Measurements from ENCODE around the gene TXNRD1.
"Not testable (repeated sequence)": the region's sequence is repeated elsewhere in the genome, so short reads cannot be mapped to it uniquely, and the experiment has no call there.

The TXNRD1 gene
- total RNA-seq: 236 to 688 reads per million in 2 experiments

DNA sequence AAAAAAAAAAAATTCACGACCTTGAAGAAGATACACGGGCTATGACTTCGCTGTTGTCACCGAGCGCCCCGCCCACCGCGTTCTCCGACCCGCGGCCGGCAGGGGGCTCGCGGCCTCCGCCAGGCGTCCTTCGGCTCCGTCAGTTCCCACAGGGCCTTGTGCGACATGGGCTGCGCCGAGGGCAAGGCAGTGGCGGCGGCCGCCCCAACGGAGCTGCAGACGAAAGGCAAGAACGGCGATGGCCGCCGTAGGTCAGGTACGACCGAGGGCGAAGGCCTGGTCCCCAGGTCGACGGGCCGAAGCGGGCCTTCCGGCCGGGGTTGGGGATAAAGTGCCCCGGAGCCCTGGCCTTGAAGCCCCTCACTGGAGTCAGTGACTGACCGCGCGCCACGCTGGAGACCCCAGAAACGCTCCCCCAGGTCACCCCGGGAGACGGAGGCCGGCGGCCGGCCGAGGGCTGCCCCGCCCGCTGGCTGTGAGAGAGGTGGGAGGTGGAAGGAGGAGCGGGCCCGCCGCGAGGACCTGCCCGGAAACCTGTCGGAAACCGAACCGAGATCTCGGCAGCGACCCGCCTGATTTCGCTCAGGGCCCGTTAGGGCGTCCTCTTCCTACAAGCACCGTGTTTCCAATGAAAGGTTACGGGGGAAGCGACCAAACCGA is at the start of gene TXNRD1:
TXNRD1 (plus strand) TSS at position 142 of the 660 bp plus-strand sequence; CDS start at position 166, 24 bp downstream.
- DNase-seq (ENCODE audit: low read depth): peak; percentile 69

DNA sequence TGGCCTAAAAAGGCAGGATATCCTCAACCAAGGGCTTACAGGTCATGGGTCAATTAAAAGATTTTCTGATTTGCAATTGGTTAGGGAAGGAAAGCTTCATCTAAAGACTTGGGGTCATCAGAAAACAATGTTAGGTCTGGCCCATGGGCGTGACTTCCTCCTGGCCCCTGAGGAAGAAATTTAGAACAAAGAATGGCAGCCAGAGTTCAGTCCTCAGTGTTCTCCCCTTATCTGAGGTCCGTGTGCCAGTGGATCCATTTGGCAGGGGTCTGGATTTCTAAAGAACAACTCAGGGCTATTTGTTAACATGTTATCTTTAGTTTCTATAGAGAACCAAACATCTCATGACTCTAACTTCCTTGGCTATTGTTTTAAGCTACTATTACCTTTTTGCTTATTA is 49.8 kb upstream of the TXNRD1 start:
- no peak for DNase-seq (ENCODE audit: low read depth)

DNA sequence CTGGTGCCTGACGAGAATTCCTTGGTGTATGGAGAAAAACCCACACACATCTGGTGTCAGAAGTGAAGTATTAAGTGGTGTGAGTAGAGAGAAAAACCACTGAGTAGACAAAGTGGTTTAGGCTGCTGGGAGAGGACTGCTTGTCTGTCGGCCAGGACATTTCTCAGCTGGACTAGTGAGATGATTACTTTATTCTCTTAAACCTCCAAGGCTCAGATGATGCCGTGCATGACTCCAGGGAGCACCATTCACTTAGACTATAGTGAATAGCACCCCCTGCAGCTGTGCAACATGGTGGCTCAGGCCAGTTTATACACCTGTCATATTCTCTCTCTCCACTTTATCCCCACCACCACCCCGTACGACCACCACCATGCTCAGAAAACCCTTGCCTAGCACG is 49.1 kb upstream of the TXNRD1 start:
- DNase-seq (ENCODE audit: low read depth): no peak

DNA sequence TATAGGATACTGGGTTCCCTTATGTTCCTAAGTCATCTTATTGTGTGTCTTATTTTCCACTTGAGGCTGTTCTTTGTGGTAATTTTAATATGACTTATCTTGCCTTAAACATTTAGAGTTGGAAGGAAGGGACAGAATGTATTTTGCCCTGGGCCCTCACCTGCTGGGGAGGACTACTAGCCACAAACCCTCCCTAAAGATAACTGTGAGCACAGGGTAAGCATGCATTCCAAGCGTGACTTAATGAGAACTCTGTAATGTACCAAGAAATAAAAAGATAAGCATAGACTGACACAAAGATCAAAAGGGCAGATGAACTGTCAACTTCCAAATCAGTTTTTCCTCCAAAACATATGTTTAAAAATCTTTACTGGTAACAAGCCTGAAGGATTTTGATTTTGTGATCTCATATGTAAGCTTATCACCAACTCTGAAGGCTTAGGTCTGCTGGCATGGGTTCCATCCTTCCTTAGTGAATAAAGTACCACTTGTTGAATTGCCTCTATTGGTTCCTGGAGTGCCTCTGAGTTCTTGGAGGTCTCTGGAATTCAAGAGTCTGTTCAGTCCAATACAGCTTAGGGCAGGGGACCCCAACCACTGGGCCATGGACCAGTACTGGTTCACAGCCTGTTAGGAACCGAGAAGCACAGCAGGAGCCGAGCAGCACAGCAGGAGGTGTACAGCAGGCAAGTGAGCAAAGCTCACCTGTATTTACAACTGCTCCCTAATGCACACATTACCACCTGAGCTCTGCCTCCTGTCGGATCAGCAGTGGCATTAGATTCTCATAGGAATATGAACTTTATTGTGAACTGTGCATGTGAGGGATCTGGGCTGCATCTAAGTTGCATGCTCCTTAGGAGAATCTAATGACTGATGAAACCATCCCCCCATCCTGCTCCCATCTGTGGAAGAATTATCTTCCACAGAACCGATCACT is 47.8 kb upstream of the TXNRD1 start:
- DNase-seq (ENCODE audit: low read depth): no peak

DNA sequence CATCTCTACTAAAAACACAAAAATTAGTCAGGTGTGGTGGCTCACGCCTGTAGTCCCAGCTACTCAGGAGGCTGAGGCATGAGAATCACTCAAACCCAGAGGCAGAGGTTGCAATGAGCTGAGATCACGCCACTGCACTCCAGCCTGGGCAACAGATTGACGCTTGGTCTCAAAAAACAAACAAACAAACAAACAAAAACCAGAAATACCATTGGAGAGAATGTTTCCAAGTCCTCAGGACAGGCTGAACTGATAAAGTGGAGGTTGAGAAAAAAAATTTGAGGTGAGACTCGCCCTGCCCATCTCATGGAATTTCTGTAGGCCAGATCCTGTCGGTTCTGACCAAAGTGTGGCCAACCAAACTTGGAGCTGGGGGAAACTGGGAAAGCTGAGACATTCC is 47.0 kb upstream of the TXNRD1 start:
- no peak for DNase-seq (ENCODE audit: low read depth)

- no peak for DNase-seq (ENCODE audit: low read depth)
These were observed 43.6 kb upstream of the TXNRD1 start for GRCh38 chr12:104171785-104172569.

GRCh38 chr12:104172570-104172947 is 43.0 kb upstream of the TXNRD1 start:
- no peak for DNase-seq (ENCODE audit: low read depth)

DNA sequence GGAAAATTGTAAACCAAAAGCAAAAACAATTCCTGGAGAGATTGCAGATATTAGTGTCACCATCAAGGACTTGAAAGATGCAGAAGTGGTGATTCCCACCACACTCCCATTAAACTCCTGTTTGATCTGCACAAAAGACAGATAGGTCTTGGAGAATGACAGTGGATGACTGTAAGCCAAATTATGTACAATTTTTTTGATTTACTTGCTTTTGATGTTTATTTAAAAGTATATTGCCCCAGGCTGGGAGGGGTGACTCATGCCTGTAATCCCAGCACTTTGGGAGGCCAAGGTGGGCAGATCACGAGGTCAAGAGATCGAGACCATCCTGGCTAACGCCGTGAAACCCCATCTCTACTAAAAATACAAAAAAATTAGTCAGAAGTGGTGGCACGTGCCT is 41.8 kb upstream of the TXNRD1 start:
- not testable (repeated sequence) for DNase-seq (ENCODE audit: low read depth)

DNA sequence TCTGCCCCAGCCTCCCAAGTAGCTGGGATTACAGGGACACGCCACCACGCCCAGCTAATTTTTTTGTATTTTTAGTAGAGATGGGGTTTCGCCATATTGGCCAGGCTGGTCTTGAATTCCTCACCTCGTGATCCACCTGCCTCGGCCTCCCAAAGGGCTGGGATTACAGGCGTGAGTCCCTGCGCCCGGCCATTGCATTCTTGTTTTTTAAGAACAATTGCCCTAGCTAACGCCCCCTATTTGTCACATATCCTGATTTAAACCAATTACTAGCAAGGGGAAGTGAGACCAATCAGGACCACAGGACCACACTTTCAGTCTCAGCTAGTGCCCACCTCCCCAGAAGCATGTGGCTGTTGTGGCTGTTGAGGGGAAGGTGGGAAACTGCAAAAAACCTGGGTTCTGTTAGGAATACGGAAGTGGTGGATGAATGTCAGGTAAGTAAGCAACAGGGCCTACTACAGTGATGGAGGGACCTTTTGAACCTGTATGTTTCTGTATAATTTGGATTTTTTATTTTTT is 39.8 kb upstream of the TXNRD1 start:
- DNase-seq (ENCODE audit: low read depth): no peak

DNA sequence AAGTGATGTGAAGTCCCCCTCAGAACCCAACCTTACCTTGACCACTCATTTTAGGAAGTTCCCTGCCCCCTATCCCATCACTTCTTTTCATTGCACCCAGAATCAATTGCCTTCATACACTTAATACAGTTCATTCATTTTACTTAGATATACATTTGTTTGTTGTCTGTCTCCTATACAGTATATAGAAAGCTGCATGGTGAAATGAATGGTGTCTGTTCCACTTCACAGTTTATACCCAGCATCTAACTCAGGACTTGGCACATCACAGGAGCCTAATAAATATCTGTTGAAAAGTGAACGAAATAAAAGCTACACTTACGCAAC is 38.3 kb upstream of the TXNRD1 start:
- no peak for DNase-seq (ENCODE audit: low read depth)

GRCh38 chr12:104177663-104178501 is 37.7 kb upstream of the TXNRD1 start:
- no peak for DNase-seq (ENCODE audit: low read depth)

GRCh38 chr12:104180374-104180773 is 35.2 kb upstream of the TXNRD1 start:
- DNase-seq (ENCODE audit: low read depth): no peak

DNA sequence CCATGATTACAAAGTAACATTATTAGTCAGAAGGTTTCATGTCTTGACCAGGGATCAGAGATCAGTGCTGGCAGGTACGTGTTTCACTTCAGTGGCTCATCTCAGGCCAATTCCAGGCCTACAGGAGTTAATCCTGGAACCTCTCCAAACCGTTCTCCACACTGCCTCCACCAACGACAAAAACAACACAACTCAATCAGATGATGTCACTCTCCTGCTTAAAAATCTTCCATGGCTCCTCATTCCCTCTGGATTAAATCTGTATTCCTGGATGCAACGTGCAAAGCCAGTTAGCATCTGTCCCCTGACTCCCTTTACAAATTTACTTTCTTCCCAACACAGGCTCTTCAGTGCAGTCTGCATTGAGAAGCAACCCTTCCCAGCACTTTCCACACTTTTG is 34.3 kb upstream of the TXNRD1 start:
- DNase-seq (ENCODE audit: low read depth): no peak

GRCh38 chr12:104182144-104182543 is 33.4 kb upstream of the TXNRD1 start:
- DNase-seq (ENCODE audit: low read depth): no peak

DNA sequence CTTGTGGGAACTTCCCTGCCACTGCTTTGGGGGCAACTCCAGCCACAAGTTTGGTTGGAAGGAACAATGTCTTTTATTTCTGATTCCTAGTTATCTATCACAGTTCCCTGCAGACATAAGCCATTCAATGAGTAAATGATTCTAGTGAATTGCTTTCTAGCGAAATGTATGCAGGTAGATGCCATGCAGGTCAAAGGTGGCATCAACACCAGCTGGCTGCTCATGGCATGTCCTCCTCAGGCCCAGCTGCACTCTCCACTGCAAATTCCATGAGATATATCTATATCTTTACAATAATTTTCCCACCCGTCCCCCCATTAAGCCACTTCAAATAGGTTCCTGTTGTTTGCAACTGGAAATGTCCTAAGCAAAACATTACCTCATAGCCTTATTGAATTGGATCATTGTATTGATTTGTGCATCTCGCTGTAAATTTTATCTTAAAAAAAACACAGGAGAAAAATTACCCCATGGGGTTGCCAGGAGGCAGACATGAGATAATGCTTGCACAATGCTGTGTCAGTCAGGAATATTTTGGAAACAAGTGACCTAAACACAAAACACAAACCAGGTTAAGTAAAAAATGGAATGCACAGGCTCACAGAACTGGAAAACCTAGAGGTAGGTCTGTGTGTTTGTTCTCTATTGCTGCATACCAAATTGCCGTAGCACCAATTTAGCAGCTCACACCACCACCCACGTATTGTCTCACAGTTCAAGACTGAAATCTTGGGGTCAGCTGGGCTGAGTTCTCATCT is 32.8 kb upstream of the TXNRD1 start:
- no peak for DNase-seq (ENCODE audit: low read depth)

DNA sequence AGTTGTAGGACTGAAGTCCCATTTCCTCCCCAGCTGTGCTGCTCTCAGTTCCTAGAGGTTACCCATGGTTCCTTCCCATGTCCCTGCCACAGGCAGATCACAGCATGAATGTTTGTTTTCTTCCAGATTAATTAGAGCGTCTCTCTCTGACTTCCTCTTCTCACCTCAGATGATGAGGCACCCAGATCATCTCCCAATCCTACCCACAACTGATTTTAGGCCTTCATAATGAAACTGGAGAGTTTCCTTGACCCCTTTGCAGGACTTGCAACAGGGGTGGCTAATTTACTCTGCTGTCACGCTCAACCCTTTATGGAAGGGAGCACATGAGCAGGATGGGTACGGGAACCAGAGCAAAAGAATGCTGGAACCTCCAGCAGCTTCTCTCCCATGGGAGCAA is 32.1 kb upstream of the TXNRD1 start:
- DNase-seq (ENCODE audit: low read depth): no peak

- DNase-seq (ENCODE audit: low read depth): no peak
These were observed 28.0 kb upstream of the TXNRD1 start for GRCh38 chr12:104187446-104188155.

DNA sequence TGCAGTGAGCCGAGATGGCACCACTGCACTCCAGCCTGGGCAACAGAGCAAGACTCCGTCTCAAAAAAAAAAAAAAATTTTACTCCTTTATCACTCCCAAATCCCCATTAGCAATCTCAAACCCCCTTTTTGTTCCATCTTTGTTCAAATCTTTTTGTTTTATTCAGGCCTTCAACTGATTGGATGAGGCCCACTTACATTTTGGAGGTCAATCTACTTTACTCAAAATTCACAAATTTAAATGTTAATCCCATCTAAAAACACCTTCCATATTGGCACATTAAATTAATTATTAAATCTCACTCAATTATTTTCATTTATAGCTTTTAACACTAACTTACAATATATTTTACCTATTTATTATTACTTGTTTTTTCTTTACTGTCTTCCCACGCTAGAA is 27.0 kb upstream of the TXNRD1 start:
- DNase-seq (ENCODE audit: low read depth): no peak

DNA sequence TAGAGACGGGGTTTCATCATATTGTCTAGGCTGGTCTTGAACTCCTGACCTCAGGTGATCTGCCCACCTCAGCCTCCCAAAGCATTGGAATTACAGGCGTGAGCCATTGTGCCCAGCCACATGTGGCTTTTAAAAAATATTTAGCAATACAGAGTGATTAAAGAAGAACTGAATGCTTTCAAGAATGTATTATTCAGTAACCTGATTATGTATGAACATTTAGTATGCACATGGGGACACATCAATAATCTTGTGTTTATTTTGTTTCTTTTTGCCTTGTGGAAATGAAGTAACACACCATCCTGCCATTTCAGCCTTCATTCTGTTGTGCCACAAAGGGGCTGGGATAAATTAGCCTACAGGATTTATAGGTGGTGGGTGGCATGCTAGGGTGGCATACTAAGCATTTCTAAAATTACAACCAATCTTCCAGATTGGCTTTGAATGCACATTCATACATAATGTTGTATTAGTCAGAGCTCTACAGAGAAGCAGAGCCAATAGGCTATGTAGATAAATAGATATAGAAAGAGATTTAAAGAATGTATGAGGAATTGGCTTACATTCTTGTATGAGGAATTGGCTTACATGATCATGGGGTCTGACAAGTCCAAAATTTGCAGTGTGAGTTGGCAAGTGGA is 25.5 kb upstream of the TXNRD1 start:
- DNase-seq (ENCODE audit: low read depth): no peak
